ENCODE data around the gene C7orf33. TPM values are rescaled to one million over a fixed set of nuclear protein-coding genes. Genes with fewer than 3 reads are reported as not detected.

C7orf33 gene
- total and polyA plus RNA-seq, 12 donors = not detected

DNA sequence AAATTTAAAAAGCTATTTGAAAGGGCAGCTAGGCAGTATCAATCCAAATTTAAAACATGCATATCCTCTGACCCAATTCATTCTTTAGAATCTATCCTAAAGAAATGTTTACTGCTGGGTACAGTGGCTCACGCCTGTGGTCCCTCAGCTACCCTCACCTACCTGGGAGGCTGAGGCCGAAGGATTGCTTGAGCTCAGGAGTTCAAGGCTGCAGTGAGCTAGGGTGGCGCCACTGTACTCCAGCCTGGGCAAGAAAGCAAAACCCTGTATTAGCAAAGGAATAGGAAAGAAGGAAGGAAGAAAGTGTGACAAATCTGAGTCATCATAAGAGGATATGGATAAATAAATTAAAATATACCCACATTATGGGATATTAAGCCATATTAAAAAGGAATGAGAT lies 36.3 kb downstream of the C7orf33 start:
- ATAC-seq (no peak), DNase-seq (no peak)
- Histone ChIP-seq H3K27me3 (peaks cover 0 to 10% (median 0%) of the 10 kb centered on the region in 7 donors), H3K4me3 (no peak overlapping the region), H3K4me1 (peaks cover 0 to 11% (median 0%) of the 10 kb centered on the region in 9 donors), H3K36me3 (no peaks in the 10 kb centered on the region), H3K9me3 (peaks cover 0 to 3% (median 0%) of the 10 kb centered on the region in 11 donors), H3K27ac (no peak overlapping the region)
- intact Hi-C loops (cut with DNase I) = no loop called here
- WGBS, 2 donors = 86 to 93% methylated on average over 3 of the region's 3 CpGs
- TF ChIP-seq, protein P1, sequence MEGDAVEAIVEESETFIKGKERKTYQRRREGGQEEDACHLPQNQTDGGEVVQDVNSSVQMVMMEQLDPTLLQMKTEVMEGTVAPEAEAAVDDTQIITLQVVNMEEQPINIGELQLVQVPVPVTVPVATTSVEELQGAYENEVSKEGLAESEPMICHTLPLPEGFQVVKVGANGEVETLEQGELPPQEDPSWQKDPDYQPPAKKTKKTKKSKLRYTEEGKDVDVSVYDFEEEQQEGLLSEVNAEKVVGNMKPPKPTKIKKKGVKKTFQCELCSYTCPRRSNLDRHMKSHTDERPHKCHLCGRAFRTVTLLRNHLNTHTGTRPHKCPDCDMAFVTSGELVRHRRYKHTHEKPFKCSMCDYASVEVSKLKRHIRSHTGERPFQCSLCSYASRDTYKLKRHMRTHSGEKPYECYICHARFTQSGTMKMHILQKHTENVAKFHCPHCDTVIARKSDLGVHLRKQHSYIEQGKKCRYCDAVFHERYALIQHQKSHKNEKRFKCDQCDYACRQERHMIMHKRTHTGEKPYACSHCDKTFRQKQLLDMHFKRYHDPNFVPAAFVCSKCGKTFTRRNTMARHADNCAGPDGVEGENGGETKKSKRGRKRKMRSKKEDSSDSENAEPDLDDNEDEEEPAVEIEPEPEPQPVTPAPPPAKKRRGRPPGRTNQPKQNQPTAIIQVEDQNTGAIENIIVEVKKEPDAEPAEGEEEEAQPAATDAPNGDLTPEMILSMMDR (IDR thresholded peaks at IDR 0.05) = no peak

DNA sequence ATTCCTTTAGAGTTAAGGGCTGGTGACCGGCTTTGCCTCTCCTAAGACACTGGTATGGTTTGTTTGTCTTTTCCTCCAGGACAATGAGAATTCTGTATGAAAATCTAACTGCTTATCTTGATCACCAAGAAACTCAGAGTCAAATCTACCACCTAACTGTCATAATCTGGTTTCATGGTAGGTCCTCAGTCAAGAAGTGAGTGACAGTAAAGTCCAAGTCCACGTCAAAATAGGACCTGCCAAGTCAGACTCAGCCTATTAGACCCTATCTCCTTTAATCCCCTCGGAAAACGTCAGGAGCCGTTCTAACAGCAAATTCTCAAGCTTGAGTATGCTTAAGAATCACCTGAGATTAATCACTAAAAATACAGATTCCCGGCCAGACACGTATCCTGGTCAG lies 37.4 kb downstream of the C7orf33 start:
- Histone ChIP-seq H3K36me3 (no peaks in the 10 kb centered on the region), H3K4me1 (peaks cover 0 to 11% (median 0%) of the 10 kb centered on the region in 9 donors), H3K9me3 (peaks cover 0 to 3% (median 0%) of the 10 kb centered on the region in 11 donors), H3K4me3 (no peak overlapping the region), H3K27me3 (peaks cover 0 to 8% (median 2%) of the 10 kb centered on the region in 7 donors), H3K27ac (no peak overlapping the region)
- 62 to 65% methylated on average over 7 of the region's 7 CpGs for WGBS, 2 donors
- no peak for DNase-seq
- intact Hi-C loops (cut with DNase I) = no loop called here
- TF ChIP-seq, protein P1 (IDR thresholded peaks at IDR 0.05) = no peak
- no peak for ATAC-seq

DNA sequence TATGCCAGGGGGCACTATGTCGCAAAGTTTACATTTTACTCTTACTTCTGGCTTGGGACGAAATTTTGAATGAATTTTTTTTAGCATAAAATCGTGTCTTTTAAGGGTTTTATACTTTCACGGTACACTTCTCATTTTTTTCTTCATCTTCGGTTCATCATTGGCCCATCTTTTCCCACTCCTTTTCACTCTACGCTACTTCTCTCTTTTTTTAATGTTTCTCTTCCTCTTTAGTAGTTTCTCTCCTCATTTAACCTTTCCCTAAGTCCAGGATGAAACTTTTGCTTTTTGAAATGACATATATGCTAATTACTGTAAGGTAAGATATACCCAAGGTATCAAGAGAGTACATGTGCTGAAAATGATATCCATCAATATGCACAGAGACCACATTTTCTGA lies 39.5 kb downstream of the C7orf33 start:
- Histone ChIP-seq H3K9me3 (peaks cover 0 to 3% (median 0%) of the 10 kb centered on the region in 11 donors), H3K4me1 (peaks cover 0 to 4% (median 0%) of the 10 kb centered on the region in 9 donors), H3K27ac (no peak overlapping the region), H3K4me3 (no peak overlapping the region), H3K36me3 (no peaks in the 10 kb centered on the region), H3K27me3 (peaks cover 0 to 7% (median 3%) of the 10 kb centered on the region in 7 donors)
- 82 to 86% methylated on average over 6 of the region's 6 CpGs for WGBS, 2 donors
- no peak for DNase-seq
- no peak for ATAC-seq
- TF ChIP-seq, protein P1 (IDR thresholded peaks at IDR 0.05) = no peak
- intact Hi-C loops (cut with DNase I) = no loop called here

DNA sequence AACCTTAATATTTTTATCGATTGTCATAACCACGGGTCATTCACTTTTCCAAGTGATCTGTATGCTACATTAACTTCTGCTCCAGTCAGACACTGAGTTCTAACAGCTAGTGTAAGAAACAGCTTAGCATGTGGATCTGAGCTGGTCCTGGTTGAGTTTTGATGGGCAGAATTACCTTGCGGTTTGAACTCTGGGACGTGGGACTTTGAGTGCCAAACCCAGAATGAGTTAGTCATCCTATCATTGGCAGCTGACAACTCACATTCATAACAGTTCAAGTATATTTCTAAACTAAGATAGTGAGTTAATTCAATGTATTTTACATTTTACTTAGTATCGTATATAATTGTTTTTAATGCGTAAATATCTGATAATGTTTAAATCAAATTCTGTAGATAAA lies 43.2 kb downstream of the C7orf33 start:
- 86 to 88% methylated on average over 6 of the region's 6 CpGs for WGBS, 2 donors
- H3K4me3 ChIP-seq = no peak overlapping the region
- TF ChIP-seq, protein P1 (IDR thresholded peaks at IDR 0.05) = no peak

More for the DNA sequence above, 43.2 kb downstream of the C7orf33 start:
- Histone ChIP-seq H3K9me3 (peaks cover 0 to 3% (median 0%) of the 10 kb centered on the region in 11 donors), H3K27me3 (peaks cover 0 to 7% (median 1%) of the 10 kb centered on the region in 7 donors), H3K4me1 (no peaks in the 10 kb centered on the region), H3K27ac (no peak overlapping the region), H3K36me3 (no peaks in the 10 kb centered on the region)
- intact Hi-C loops (cut with DNase I) = no loop called here
- no peak for DNase-seq
- ATAC-seq = no peak

All from heart right ventricle (tissue), 16 donors.